Measurements from ENCODE around the gene STK11. TPM values are rescaled to one million over a fixed set of nuclear protein-coding genes. Genes with fewer than 3 reads are reported as not detected.
"Not testable (repeated sequence)": the region's sequence is repeated elsewhere in the genome, so short reads cannot be mapped to it uniquely, and the experiment has no call there.

Gene STK11
- total RNA-seq, 1 donor from 2014 or later = 61.3 TPM

DNA sequence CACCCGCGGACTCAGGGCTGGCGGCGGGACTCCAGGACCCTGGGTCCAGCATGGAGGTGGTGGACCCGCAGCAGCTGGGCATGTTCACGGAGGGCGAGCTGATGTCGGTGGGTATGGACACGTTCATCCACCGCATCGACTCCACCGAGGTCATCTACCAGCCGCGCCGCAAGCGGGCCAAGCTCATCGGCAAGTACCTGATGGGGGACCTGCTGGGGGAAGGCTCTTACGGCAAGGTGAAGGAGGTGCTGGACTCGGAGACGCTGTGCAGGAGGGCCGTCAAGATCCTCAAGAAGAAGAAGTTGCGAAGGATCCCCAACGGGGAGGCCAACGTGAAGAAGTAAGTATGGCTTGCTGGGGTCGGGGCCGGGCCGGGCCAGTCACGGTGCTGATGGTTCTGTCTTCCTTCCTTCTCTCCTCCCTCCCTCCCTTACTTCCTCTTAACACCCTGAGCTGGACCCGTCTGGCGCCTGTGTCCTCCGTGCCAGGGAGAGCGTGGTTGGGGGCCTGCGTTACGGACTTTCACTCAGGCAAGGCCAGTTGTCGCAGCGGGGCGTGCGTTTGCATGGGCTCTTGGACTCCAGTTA lies 1.4 kb downstream of the STK11 start:
- peak overlapping the region; percentile 94 for H3K4me3 Mint-ChIP-seq (ENCODE audit: unreplicated experiment)
- H3K9me3 Mint-ChIP-seq (ENCODE audit: unreplicated experiment) = no peaks in the 10 kb centered on the region
- DNase-seq (ENCODE audit: extremely low spot score, unreplicated experiment) = no peak
- H3K27ac Mint-ChIP-seq (ENCODE audit: unreplicated experiment) = peak overlapping the region; percentile 89
- no peaks in the 10 kb centered on the region for H3K27me3 Mint-ChIP-seq (ENCODE audit: unreplicated experiment)
- peaks cover 52% of the 10 kb centered on the region for H3K4me1 Mint-ChIP-seq (ENCODE audit: unreplicated experiment)
- TF ChIP-seq, protein P1, sequence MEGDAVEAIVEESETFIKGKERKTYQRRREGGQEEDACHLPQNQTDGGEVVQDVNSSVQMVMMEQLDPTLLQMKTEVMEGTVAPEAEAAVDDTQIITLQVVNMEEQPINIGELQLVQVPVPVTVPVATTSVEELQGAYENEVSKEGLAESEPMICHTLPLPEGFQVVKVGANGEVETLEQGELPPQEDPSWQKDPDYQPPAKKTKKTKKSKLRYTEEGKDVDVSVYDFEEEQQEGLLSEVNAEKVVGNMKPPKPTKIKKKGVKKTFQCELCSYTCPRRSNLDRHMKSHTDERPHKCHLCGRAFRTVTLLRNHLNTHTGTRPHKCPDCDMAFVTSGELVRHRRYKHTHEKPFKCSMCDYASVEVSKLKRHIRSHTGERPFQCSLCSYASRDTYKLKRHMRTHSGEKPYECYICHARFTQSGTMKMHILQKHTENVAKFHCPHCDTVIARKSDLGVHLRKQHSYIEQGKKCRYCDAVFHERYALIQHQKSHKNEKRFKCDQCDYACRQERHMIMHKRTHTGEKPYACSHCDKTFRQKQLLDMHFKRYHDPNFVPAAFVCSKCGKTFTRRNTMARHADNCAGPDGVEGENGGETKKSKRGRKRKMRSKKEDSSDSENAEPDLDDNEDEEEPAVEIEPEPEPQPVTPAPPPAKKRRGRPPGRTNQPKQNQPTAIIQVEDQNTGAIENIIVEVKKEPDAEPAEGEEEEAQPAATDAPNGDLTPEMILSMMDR (IDR thresholded peaks at IDR 0.05) = no peak
- H3K36me3 Mint-ChIP-seq (ENCODE audit: unreplicated experiment) = peaks cover 1% of the 10 kb centered on the region

DNA sequence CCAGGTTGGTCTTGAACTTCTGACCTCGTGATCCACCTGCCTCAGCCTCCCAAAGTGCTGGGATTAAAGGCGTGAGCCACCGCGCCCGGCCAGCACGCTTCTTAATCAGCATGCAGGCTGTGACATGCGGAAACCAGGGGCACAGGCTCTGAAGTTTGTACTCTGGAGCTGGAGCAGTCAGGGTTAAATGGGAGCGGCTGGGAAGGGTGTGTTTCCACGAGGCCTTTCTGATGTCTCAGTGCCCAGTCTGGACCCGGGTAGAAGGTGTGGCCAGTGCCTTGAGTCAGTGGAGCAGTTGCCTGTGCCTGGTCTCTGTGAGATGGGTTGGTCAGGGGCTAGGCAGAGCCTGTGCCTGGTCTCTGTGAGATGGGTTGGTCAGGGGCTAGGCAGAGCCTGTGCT lies 3.3 kb downstream of the STK11 start:
- not testable (repeated sequence) for H3K36me3 Mint-ChIP-seq (ENCODE audit: unreplicated experiment); H3K27me3 Mint-ChIP-seq (ENCODE audit: unreplicated experiment); DNase-seq (ENCODE audit: extremely low spot score, unreplicated experiment); H3K27ac Mint-ChIP-seq (ENCODE audit: unreplicated experiment); H3K4me3 Mint-ChIP-seq (ENCODE audit: unreplicated experiment); H3K9me3 Mint-ChIP-seq (ENCODE audit: unreplicated experiment)
- peaks cover 47% of the 10 kb centered on the region for H3K4me1 Mint-ChIP-seq (ENCODE audit: unreplicated experiment)

DNA sequence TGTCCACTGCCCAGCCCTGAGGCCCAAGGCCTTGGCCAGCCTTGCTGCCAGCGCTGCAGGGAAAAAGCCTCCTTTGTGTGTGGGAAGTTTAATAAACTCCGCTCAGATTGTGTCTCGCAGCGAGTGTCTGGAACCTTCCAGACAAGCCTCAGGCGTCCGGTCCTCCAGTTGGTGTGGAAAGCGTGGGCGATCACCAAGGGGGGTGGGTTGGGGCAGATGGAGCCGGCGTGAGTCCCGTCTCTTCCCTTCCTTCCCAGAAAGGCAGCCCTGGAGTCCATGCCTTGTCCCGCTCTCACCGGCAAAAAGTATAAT lies 4.6 kb downstream of the STK11 start:
- Mint-ChIP-seq H3K9me3 (ENCODE audit: unreplicated experiment) (no peaks in the 10 kb centered on the region), H3K27ac (ENCODE audit: unreplicated experiment) (peak overlapping the region; percentile 31), H3K4me1 (ENCODE audit: unreplicated experiment) (peaks cover 53% of the 10 kb centered on the region), H3K36me3 (ENCODE audit: unreplicated experiment) (peaks cover 6% of the 10 kb centered on the region), H3K27me3 (ENCODE audit: unreplicated experiment) (no peaks in the 10 kb centered on the region), H3K4me3 (ENCODE audit: unreplicated experiment) (no peak overlapping the region)
- no peak for DNase-seq (ENCODE audit: extremely low spot score, unreplicated experiment)
- TF ChIP-seq, protein P1 (IDR thresholded peaks at IDR 0.05) = no peak

GRCh38 chr19:1211494-1212234 lies 6.1 kb downstream of the STK11 start:
- no peaks in the 10 kb centered on the region for H3K27me3 Mint-ChIP-seq (ENCODE audit: unreplicated experiment)
- no peak overlapping the region for H3K4me3 Mint-ChIP-seq (ENCODE audit: unreplicated experiment)
- H3K36me3 Mint-ChIP-seq (ENCODE audit: unreplicated experiment) = peaks cover 6% of the 10 kb centered on the region
- DNase-seq (ENCODE audit: extremely low spot score, unreplicated experiment) = peak; percentile 80
- H3K4me1 Mint-ChIP-seq (ENCODE audit: unreplicated experiment) = peaks cover 65% of the 10 kb centered on the region
- H3K27ac Mint-ChIP-seq (ENCODE audit: unreplicated experiment) = peak overlapping the region; percentile 41
- TF ChIP-seq, protein P1 (IDR thresholded peaks at IDR 0.05) = no peak
- no peaks in the 10 kb centered on the region for H3K9me3 Mint-ChIP-seq (ENCODE audit: unreplicated experiment)

DNA sequence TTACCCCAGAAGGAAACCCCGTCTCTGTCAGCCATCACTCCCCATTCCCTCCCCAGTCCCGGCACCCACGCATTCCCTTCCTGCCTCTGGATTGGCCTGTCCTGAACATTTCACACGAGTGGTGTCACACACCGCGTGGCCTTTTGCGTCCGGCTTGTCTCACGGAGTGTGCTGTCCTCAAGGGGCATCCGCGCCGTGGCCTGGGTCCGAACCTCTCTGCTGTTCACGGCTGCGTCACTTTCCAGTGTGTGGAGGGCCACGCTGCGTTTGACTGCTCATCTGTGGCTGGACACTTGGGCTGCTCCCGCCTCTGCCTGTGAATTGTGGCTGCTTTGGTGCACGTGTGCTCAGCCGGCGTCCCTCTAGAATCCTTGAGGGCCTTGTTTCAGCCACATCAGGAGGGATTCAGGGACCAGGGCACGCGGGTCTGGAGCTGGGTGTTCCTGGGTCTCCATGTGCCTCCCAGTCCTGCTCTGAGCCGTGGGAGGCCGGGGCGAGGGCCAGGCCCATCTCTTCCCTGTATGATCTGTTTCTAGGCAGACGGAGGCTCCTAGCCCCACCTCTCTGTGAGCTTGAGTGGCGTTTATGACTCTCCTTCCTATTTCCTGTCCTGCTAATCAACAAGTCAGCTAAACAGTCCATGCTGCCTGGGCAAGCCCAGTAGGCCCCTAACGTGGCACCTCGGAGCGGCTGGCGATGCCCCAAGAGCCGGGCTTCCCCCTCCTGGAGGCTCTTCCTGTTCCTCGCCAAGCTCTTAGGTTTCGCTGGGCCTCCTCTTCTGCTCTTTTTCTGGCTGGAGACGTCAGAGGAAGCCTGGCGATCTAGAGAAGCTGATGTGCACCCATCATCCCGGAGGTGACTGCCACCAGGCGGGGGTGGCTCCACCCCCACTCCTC lies 8.1 kb downstream of the STK11 start:
- peak overlapping the region; percentile 91 for H3K27ac Mint-ChIP-seq (ENCODE audit: unreplicated experiment)
- peaks cover 50% of the 10 kb centered on the region for H3K4me1 Mint-ChIP-seq (ENCODE audit: unreplicated experiment)

More for the DNA sequence above, 8.1 kb downstream of the STK11 start:
- no peaks in the 10 kb centered on the region for H3K27me3 Mint-ChIP-seq (ENCODE audit: unreplicated experiment)
- no peaks in the 10 kb centered on the region for H3K9me3 Mint-ChIP-seq (ENCODE audit: unreplicated experiment)
- no peak overlapping the region for H3K4me3 Mint-ChIP-seq (ENCODE audit: unreplicated experiment)
- H3K36me3 Mint-ChIP-seq (ENCODE audit: unreplicated experiment) = peaks cover 8% of the 10 kb centered on the region
- no peak for DNase-seq (ENCODE audit: extremely low spot score, unreplicated experiment)
- TF ChIP-seq, protein P1 (IDR thresholded peaks at IDR 0.05) = no peak

Data from osteocyte (in vitro differentiated cells).